H1 (cell line): Measurements from ENCODE around the gene STAT5A. TPM values are rescaled to one million over a fixed set of nuclear protein-coding genes. Genes with fewer than 3 reads are reported as not detected.

Experiments
- ATF3 ChIP-seq: IDR thresholded peaks from 2 replicates; pipeline ENCODE4 v1.6.1; 2011; ENCODE audit warnings: low read depth, mild to moderate bottlenecking, low read length; ENCODE audit not compliant: insufficient read depth
- BCL11A ChIP-seq, 2 experiments: IDR thresholded peaks; one replicate each; pipeline ENCODE4 v1.6.1; 2011; ENCODE audit warnings: low read depth in 2 of 2, low read length in 2 of 2, mild to moderate bottlenecking in 2 of 2
- BRCA1 ChIP-seq: IDR thresholded peaks from 2 replicates; pipeline ENCODE4 v1.6.1; 2012; ENCODE audit warnings: low read depth, low read length, improper control_type of control experiment
- CBX5 ChIP-seq: fragments of 300-800, 300-1000 bp; sonication (generic); IDR thresholded peaks from 2 replicates; pipeline ENCODE4 v1.7.1; 2016; ENCODE audit warnings: antibody characterized with exemption, low read length, low read depth
- CEBPB ChIP-seq: IDR thresholded peaks from 2 replicates; pipeline ENCODE4 v1.6.1; 2012; ENCODE audit warnings: low read depth, low read length
- JUND ChIP-seq: IDR thresholded peaks from 2 replicates; pipeline ENCODE4 v1.6.1; 2011; ENCODE audit warnings: mild to moderate bottlenecking, improper control_type of control experiment, low read length
- KDM5A ChIP-seq: fragments of 200-600 bp; IDR thresholded peaks from 2 replicates; pipeline ENCODE4 v1.7.1; 2012; ENCODE audit warnings: mild to moderate bottlenecking, low read length, inconsistent platforms, mixed read lengths
- PHF8 ChIP-seq: fragments of 200-600 bp; sonication (generic); conservative IDR thresholded peaks from 2 replicates; pipeline ENCODE4 v1.7.1; 2012; ENCODE audit warnings: low read depth, mild to moderate bottlenecking, inconsistent platforms, low read length, moderate library complexity
- POLR2A ChIP-seq, 2 experiments: IDR thresholded peaks; 1 replicate in 1 of 2; 2 replicates in 1 of 2; pipeline ENCODE4 v1.6.1; 2011; ENCODE audit warnings: low read depth in 2 of 2, low read length in 2 of 2, mild to moderate bottlenecking in 2 of 2; ENCODE audit errors: control extremely low read depth in 1 of 2
- RBBP5 ChIP-seq: IDR thresholded peaks from 2 replicates; pipeline ENCODE4 v1.7.1; 2012; ENCODE audit warnings: low read depth, mild to moderate bottlenecking, inconsistent platforms, low read length, moderate library complexity, borderline replicate concordance
- SAP30 ChIP-seq: fragments of 300-600 bp; sonication (generic); IDR thresholded peaks from 2 replicates; pipeline ENCODE4 v1.7.1; 2012; ENCODE audit warnings: low read length, moderate library complexity, mild to moderate bottlenecking, inconsistent platforms; ENCODE audit not compliant: insufficient read depth, insufficient replicate concordance
- SIRT6 ChIP-seq: IDR thresholded peaks from one replicate; pipeline ENCODE4 v1.7.1; 2012; ENCODE audit warnings: low read length, inconsistent platforms
- TAF7 ChIP-seq: optimal IDR thresholded peaks from 2 replicates; pipeline ENCODE3; 2011; ENCODE audit warnings: low read depth, mild to moderate bottlenecking, inconsistent platforms, low read length, moderate library complexity, borderline replicate concordance
- polyA plus RNA-seq, 7 experiments: library from polyadenylated mRNA; depleted of rRNA in 3 of 7; stranded (reverse) in 5 of 7; unstranded in 2 of 7; fragments of >200 nt in 5 of 7; fragments of 200-250 nt in 2 of 7; gene quantifications; 1 replicate in 5 of 7; 2 replicates in 1 of 7; 4 replicates in 1 of 7; pipeline versions ENCODE4 v1.2.1 to v1.2.3, GENCODE V29; 2011 to 2013; ENCODE audit warnings: missing spikeins in 2 of 7, mixed read lengths in 2 of 7
- total RNA-seq: library from RNA; stranded (reverse); fragmentation: NEBNext Ultra II Directional; extraction: Animal tissue kit (Norgen Biotek cat#: 25700); gene quantifications from 2 replicates; pipeline ENCODE4 v1.2.1, GENCODE V29; 2021

Gene STAT5A
- total and polyA plus RNA-seq, 2 of the 8 experiments (the other 6 are each of a cell fraction or from before 2014, with no cell fraction given) = 4.2 to 5.4 TPM

- no peak for TF ChIP-seq ATF3
- peak; percentile 35; the same call in 1 of the 2 replicates for TF ChIP-seq JUND
- TF ChIP-seq RBBP5 = no peak
- no peak for TF ChIP-seq SAP30
- TF ChIP-seq BCL11A (IDR thresholded peaks at IDR 0.05; ENCODE audit: low read depth in 2 of 2, low read length in 2 of 2) = no peak
- no peak for TF ChIP-seq CEBPB
- no peak for TF ChIP-seq KDM5A
- no peak for TF ChIP-seq PHF8
- TF ChIP-seq CBX5 = no peak
- TF ChIP-seq BRCA1 = no peak
- no peak for TF ChIP-seq POLR2A (IDR thresholded peaks at IDR 0.05; ENCODE audit: control extremely low read depth in 1 of 2, low read depth in 2 of 2, low read length in 2 of 2)
- peak; percentile 73 for TF ChIP-seq TAF7
- no peak for TF ChIP-seq SIRT6
Observed at GRCh38 chr17:42312285-42313130, 24.2 kb downstream of the STAT5A start (continued).
